ENCODE results near the gene RTN4RL2.
"Not testable (repeated sequence)": the region's sequence is repeated elsewhere in the genome, so short reads cannot be mapped to it uniquely, and the experiment has no call there.

Gene RTN4RL2

GRCh38 chr11:57434640-57435546 lies 25.4 kb upstream of the RTN4RL2 start:
- DNase-seq: no peak

- DNase-seq: no peak
Observed at GRCh38 chr11:57436031-57436430, 24.3 kb upstream of the RTN4RL2 start.

GRCh38 chr11:57438345-57439285 lies 21.7 kb upstream of the RTN4RL2 start:
- no peak for DNase-seq

GRCh38 chr11:57439786-57440185 lies 20.5 kb upstream of the RTN4RL2 start:
- no peak for DNase-seq

- DNase-seq: no peak
Observed at GRCh38 chr11:57440744-57441414, 19.4 kb upstream of the RTN4RL2 start.

- no peak for DNase-seq
Observed at GRCh38 chr11:57444362-57445121, 15.8 kb upstream of the RTN4RL2 start.

GRCh38 chr11:57445122-57445394 lies 15.3 kb upstream of the RTN4RL2 start:
- DNase-seq: not testable (repeated sequence)

GRCh38 chr11:57446055-57446454 lies 14.3 kb upstream of the RTN4RL2 start:
- no peak for DNase-seq

GRCh38 chr11:57453543-57454177 lies 6.7 kb upstream of the RTN4RL2 start:
- DNase-seq: no peak

GRCh38 chr11:57456960-57457642 lies 3.2 kb upstream of the RTN4RL2 start:
- peak; percentile 89 for DNase-seq

GRCh38 chr11:57457643-57458023 lies 2.7 kb upstream of the RTN4RL2 start:
- no peak for DNase-seq

GRCh38 chr11:57458060-57458409 lies 2.3 kb upstream of the RTN4RL2 start:
- DNase-seq: peak; percentile 48

- peak; percentile 81 for DNase-seq
Observed at GRCh38 chr11:57458410-57459163, 1.7 kb upstream of the RTN4RL2 start.

GRCh38 chr11:57459164-57460021 lies 935 bp upstream of the RTN4RL2 start:
- peak; percentile 42 for DNase-seq

- no peak for DNase-seq
Observed at GRCh38 chr11:57460758-57461749, 726 bp downstream of the RTN4RL2 start.

- no peak for DNase-seq
Observed at GRCh38 chr11:57461841-57462489, 1.6 kb downstream of the RTN4RL2 start.

- no peak for DNase-seq
Observed at GRCh38 chr11:57462597-57462996, 2.3 kb downstream of the RTN4RL2 start.

Measured in stimulated activated CD8-positive, alpha-beta memory T cell treated with anti-CD3 and anti-CD28 coated beads, Interleukin-4, amount 100 ng/mL, for 48 hours (primary cell).